GM18502 (cell line): ENCODE measurements around the gene CALML6.
"Not testable (repeated sequence)": the region's sequence is repeated elsewhere in the genome, so short reads cannot be mapped to it uniquely, and the experiment has no call there.

Source experiments
- ATAC-seq: cut with Tn5 transposase; IDR thresholded peaks from one replicate; pipeline ENCODE4 v1.9.1; 2021; ENCODE audit warnings: mild to moderate bottlenecking; ENCODE audit not compliant: unreplicated experiment, poor library complexity

Gene CALML6, protein sequence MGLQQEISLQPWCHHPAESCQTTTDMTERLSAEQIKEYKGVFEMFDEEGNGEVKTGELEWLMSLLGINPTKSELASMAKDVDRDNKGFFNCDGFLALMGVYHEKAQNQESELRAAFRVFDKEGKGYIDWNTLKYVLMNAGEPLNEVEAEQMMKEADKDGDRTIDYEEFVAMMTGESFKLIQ

DNA sequence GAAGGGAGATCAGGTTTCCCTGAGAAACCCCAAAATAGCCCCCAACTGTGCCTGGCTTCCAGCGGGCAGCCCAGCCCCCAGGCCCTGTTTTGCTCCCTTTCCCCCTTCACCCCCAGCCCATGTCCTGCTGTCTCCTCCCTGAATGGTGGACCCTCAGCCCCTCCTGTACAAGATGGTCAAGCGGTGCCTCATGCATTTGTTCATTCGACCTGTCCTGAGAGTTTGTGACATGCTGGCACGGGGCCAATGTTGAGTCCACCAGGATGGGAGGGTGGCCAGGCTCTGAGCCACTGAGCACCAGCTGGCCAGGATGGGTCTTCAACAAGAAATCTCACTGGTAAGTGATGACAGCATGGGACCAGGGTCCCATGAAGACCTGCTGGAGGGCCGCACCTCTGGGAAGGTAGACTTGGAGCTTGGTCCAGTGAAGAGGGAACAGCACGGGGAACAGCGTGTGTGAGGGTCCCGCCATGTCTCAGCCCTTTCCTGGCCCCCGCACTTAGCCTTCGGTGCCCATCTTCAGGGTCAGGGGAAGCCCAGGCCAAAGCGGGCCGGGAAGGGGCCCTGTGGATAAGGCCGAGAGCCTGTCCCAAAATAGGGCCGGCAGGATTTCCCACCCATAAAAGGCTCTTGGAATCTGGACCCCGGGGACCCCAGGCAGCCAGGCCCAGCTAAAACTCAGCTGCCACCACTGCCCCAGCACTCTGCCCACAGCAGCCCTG, at the start of gene CALML6:
Gene CALML6 (plus strand): TSS at position 290 of the 722 bp plus-strand sequence. CDS start 21 bp downstream, at position 311.
- ATAC-seq, result no peak

DNA sequence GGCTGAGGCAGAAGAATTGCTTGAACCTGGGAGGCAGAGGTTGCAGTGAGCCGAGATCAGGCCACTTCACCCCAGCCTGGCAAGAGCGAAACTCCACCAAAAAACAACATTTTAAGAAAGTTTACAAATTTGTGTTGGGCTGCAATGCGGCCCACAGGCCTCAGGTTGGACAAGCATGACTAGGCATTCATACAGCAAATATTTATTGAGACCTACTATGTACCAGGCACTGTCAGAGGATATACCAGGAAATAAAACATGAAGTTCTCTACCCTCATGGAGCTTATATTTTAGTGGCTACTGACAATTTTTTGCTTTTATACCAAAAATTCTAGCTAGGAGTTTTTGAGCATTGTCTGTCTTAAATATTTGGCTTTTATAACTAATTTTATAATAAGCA, 47.9 kb upstream of the CALML6 start:
- ATAC-seq, result no peak

DNA sequence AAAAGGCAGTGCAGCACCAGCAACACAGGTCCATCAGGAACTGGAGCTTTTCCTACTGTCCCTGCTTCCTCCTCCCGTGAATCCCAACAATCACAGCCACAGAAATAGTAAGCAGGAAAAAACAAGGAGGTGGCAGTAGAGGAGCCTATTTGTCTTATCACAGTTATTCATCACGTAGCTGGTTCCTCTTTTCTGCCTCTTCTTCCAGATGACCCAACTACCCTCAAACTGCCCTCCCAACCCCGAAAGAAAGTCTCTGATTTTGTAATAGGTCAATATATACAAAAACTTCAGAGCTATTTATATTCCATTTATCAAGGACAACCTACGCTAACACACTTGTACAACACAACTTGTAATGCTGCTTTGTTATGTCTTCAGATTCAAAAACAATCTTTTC, 45.6 kb upstream of the CALML6 start:
- ATAC-seq, result no peak

DNA sequence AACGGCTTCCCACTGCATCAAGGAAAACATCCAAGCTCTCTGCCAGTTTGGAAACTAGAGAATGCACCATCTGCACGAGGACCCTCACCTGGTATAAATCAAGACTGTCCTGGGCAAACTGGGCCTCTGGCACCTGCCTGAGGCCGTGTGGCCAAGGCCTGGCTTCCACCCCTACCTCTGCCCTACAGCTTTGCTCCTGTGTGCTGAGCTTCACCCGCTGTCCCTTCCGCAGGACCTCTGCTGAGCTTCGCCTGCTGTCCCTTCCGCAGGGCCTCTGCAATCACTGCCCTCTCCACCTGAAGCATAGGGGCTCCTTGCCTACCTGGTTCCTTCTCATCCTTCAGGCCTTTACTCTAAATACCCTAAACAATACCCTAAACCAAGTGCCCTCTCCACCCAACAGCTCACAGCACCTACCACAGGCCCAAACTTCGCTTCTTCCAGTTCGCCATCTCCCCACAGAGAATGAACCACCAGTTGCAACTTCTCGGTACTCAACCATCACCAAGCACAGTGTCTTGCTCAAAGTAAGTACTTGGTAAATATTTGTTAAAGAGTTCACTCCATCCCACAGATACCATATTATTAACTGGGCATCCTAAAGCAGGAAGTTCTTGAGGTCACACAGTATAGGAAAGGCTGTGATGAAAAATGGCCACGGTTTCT, 42.6 kb upstream of the CALML6 start:
- ATAC-seq, result no peak

DNA sequence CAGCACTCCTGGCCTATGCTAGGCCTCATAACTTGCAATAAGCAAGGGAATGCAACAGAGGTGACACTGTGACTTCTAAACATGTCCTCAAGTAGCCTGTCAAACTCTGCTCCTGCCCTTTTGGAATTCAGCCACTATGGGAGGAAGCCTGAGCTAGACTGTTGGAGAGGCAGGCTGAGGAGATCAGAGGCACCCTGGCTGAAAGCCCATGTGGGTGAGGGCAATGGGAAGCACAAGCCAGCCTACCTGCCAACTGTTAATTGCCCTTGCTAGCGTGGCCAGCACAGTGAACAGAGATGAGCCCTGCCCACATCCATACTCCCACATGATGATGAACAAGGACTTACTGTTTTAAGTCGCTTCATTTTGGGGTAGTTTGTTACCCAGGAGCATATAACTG, 41.9 kb upstream of the CALML6 start:
- no peak for ATAC-seq

DNA sequence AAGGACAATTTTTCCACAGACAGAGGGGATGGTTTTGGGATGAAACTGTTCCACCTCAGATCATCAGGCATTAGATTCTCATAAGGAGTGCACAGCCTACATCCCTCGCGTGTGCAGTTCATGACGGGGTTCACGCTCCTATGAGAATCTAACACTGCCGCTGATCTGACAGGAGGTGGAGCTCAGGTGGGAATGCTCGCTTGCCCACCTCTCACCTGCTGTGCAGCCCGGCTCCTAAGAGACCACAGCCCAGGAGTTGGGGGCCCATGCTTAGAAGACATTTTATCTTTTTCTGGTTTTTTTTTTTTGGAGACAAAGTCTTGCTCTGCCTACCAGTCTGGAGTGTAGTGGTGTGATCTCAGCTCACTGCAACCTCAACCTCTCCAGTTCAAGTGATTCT, 40.2 kb upstream of the CALML6 start:
- no peak for ATAC-seq

DNA sequence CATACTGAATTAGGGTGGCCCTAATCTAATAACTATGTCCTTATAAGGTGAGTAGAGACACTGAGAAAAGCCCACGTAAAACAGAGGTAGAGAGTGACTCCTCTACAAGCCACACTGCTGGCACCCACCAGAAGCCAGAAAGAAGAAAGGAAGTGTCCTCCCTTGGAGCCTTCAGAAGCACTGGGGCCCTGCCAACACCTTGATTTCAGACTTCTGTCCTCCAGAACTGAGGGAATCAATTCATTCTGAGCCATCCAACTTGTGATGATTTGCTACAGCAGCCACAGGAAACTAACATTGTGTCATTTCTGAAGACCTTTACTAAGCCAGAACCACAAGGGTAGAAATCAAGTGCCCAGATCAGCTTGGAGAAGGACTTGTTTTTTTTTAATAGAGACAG, 39.1 kb upstream of the CALML6 start:
- ATAC-seq, result no peak

DNA sequence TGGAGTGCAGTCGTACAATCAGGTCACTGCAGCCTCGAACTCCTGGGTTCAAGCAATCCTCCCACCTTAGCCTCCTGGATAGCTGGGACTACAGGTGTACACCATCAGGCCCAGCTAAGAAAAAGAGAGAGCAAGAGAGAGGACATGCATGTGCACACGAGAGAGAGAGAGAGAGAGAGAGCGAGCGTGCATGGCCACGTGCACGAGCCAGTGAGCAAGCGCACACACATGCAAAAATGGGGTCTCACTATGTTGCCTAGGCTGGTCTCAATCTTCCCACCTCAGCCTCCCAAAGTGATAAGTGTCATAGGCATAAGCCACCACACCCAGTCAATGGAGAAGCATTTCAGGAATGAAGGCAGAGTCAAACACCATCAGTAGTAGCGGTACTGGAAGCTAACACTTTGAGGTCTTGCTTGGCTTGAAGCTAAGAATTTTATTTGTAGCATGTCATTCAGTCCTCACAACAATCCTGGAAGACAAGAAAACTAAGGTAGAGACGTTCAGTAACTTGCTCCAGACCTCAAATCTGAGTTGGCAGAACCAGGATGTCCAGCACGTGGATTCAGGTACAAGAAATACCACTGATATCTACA, 38.6 kb upstream of the CALML6 start:
- ATAC-seq, result no peak

DNA sequence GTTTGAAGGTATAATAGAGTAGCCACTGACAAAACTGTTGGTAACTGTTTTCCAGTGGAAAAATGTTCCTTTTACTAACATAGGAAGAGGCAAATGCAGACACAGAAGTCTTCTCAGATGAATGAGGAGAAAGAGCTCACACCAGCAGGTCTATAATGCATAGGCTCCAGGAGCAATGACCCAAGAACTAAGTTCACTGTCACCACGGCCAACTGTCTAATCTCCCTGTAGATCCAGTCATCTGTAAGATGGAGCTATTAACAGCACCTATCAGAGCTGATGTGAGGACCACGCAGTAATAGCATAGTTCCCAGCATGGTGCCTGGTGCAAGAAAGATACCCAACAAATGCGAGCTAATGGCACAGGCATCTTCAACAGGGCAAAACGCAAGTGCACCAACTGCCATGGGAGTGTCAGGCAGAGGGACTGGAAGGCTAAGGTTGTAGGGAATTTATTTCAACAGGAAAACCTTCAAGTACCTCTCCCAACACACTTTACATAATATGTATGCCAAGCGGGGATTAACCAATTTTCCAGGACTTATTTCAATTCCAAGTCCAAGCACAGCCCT, 37.1 kb upstream of the CALML6 start:
- no peak for ATAC-seq

DNA sequence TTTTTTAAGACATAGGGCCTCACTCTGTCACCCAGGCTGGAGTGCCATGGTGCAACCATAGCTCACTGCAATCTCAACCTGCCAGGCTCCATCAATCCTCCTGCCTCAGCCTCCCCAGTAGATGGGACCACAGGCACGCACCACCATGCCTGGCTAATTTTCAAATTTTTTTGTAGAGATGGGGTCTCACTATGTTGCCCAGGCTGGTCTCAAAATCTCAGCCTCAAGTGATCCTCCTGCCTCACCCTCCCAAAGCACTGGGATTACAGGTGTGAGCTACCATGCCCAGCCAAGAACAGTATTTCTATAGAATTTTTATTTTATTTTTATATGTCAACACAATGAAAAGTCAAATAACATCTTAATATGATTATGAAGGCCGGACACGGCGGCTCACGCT, 35.1 kb upstream of the CALML6 start:
- no peak for ATAC-seq

DNA sequence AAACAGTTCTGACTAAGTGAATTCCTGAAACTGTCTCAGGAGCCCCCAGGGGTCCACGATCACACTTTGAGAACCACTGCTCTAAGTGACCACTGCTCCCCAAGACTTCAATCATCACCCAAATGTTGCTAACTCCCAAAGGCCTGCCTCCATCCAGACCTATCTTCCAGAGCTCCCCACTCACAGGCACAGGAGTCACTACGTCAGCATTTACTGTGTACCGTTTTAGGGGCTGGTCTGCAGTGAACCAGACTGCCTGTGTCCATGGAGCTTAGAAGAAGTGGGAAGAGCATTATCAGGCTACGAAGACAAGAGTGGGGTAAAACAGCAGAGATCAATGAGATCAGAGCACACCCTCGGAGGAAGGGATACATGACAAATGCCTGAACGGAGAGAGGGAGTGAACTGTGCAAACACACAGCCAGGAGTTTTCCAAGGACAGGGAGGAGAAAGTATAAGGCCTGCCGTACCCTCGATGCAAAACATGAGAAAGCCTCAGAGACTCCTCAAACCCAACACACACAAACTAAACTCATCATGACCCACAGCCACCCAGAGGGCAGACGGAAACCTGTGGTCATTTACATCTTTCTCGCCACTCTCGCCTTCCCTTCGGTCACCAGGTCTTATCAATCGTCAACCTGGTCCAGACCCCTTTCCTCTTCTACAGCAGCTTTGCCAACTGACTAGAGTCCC, 34.3 kb upstream of the CALML6 start:
- no peak for ATAC-seq

DNA sequence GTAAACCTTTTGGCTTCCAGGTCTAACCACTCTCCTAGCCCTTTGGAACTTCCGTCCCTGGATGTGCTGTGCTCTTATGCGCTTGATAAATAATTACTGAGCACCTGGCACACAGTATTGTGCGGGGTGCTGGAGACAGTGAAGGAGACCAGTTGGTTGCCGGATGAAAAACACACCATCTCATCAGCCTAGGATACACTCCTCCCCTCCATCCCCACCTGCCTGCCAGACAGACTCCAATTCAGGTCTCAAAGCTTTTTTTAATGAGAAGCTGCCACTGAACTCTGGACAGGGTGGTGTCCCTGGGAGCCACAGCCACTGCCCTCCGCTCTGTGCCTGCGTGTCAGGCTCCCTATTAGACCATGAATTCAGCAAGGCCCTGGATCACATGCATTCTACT, 33.3 kb upstream of the CALML6 start:
- no peak for ATAC-seq

DNA sequence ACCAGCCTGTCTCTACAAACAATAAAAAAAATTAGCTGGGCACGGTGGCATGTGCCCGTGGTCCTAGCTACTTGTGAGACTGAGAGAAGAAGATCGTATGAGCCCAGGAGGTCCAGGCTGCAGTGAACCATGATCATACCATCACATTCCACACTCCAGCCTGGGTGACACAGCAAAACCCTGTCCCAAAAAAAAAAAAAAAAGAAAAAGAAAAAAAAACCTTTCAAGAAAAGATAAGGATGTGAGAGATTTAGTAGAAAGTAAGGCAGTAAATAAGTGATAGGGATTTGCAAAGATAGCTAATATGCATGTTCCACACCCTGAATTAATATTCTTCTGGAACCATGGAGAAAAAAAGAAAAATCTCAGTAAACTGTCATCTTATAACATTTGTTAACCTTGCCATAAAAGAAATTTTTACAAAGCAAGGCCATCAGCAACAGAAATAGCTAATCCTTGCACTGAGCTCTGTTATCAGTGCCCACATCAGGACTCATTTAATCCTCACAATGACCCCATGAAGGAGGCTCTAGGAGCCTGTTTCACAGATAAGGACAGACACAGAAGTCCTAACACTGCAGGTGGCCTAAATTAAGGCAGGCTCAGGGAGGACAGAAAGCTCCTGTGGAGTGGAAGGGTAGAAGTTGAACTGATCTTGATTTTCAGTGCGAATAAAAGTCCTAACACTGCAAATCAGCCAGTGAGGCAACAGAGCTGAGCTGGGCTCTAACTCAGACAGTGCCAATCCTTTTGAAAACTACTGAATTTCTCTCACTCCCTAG, 31.8 kb upstream of the CALML6 start:
- ATAC-seq, result no peak

DNA sequence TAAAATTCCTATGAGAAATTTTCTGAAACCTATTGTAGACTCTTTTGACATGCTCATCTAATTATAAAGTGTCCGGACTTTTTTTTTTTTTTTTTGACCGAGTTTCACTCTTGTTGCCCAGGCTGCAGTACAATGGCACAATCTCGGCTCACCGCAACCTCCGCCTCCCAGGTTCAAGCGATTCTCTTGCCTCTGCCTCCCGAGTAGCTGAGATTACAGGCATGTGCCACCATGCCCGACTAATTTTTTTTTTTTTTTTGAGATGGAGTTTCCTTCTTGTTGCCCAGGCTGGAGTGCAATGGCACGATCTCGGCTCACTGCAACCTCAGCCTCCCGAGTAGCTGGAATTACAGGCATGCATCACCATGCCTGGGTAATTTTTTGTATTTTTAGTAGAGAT, 31.2 kb upstream of the CALML6 start:
- ATAC-seq, result not testable (repeated sequence)

DNA sequence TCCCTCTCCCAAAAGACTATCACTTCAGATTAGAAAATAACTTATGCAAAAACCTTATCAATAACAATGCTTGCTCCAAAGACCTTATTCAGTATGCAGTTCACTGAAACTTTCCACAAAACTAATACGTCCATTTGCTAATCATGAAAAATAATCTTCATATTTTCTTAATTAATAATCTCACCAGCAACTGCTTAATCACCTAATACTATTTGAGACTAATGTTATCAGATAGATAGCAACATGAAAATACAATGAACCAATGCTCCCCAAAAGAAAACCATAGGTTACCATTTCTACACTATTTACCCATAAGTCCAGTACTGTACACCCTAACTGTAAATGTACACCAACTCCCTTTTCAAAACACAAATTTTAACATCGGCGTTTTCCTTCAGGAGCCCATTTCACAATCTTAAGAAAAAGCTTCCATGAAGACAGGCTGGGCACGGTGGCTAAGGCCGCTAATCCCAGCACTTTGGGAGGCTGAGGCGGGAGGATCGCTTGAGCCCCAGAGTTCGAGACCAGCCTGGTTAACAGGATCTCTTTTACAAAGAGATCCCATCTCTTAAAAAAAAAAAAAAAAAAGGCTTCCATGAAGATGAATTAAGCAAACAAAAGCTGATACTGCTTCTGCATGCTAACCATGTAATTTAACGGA, 25.8 kb upstream of the CALML6 start:
- no peak for ATAC-seq

DNA sequence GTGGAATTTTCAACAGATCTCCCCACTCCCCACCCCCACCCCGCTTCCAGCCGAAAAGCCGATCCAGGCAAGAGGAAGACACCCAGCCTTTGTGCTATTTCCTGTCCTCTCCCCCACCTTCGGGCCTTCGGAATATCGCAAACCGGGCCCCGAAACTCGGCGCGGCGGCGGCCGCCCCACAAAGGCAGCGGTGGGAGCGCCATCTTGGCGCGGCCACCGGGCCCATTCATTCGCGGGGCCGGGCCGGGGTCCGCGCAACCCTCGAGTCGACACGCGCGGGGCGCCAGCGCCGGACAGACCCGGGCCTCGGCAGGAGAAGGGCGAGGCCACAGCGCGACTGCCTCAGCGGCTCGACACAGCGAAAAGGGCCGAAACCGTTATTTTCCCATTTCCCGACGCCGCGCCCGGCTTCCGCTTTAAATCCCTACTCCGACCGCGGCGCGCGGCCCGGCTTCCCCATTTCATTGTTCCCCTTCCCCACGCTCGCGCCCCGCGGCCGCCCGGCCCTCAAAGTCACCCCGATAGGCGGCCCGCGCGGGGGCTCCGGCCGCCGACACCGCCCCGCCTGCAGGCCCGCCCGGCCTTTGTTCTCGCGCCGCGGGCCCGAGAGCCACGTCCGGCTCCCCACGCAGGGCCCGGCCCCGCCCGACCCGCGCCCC, 25.1 kb upstream of the CALML6 start:
- peak; percentile 42 for ATAC-seq

DNA sequence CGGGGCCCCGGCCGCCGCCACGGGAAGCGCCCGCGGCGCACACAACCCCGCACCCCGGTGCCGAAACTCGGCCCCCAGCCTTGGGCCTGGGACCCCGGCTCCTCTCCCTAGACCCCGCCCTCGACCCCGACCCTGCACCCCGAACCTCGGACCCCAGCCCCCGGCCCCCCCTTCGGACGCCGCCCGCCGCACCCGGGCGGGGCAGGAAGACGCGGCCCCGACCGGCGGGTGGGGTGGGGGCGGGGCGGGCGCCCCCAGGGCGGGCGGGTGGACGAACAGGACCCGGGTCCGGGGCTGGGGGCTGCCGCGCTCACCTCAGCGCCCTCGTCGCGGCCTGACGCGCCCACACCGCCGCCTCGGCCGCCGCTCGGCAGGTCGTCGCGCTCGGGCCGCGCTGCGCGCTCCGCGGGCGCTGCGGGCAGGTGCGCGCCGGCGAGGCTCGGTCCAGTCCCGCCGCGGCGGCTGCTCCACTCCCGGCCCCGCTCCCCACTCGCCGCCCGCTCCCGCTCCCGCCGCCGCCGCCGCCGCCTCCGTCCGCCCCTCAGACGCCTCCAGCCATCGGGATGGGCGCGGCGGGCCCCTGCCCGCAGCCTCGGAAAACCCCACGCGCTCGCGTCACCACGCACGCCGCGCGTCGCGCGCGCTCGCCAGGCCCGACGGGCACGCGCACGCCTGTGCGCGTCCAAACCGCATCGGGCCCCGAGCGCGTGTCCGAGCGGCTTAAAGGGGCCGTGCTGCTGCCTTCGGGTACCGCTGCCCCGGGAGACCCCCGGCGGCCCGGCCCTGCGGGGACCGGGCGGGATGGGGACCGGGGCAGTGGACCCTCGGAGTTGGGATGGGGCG, 24.3 kb upstream of the CALML6 start, which contains the start of gene GNB1:
Gene GNB1 (minus strand): TSS at position 582 of the 843 bp plus-strand sequence. CDS start 65,634 bp downstream, outside the sequence.
- ATAC-seq, result peak; percentile 69
